ENCODE measurements around the gene SPDYC. TPM values are rescaled to one million over a fixed set of nuclear protein-coding genes. Genes with fewer than 3 reads are reported as not detected.

SPDYC gene
- total RNA-seq, 1 experiment from 2014 or later, result not detected

GRCh38 chr11:65210748-65211147 lies 40.7 kb downstream of the SPDYC start:
- Mint-ChIP-seq H3K36me3 (ENCODE audit: insufficient read depth, unreplicated experiment) (peaks cover 71% of the 10 kb centered on the region), H3K27ac (ENCODE audit: unreplicated experiment) (no peak overlapping the region), H3K4me1 (ENCODE audit: low read depth, unreplicated experiment) (peaks cover 6% of the 10 kb centered on the region), H3K27me3 (ENCODE audit: insufficient read depth, unreplicated experiment) (no peaks in the 10 kb centered on the region), H3K4me3 (ENCODE audit: unreplicated experiment) (no peak overlapping the region), H3K9me3 (ENCODE audit: unreplicated experiment) (peaks cover 7% of the 10 kb centered on the region)
- BruUV-seq (replicated peaks), result no TSS peak
- ChIA-PET POLR2A (no interaction called here), CTCF (no interaction called here)
- peaks cover 11% of the 10 kb centered on the region for H3K36me3 ChIP-seq (ENCODE audit: control insufficient read depth, insufficient read depth, low read length)
- H3K4me1 ChIP-seq, result no peaks in the 10 kb centered on the region
- H3K4me3 ChIP-seq (ENCODE audit: low read depth, low read length), result no peak overlapping the region
- TF ChIP-seq CTCF (IDR thresholded peaks at IDR 0.05; ENCODE audit: insufficient read depth in 1 of 2, low read depth in 1 of 2, low read length in 1 of 2, severe bottlenecking in 1 of 2, unreplicated experiment in 1 of 2), result no peak
- no peaks in the 10 kb centered on the region for H3K9me3 ChIP-seq
- H3K27me3 ChIP-seq (replicated peaks; ENCODE audit: control insufficient read depth, insufficient read depth, low read length), result no peaks in the 10 kb centered on the region
- no peak for DNase-seq
- intact Hi-C loops (cut with micrococcal nuclease; ENCODE audit: unreplicated experiment), result no loop called here

- H3K9me3 ChIP-seq, result no peaks in the 10 kb centered on the region
- intact Hi-C loops (cut with micrococcal nuclease; ENCODE audit: unreplicated experiment), result no loop called here
- ChIA-PET CTCF (interaction anchor here (0.7 to 1.3 kb wide), 3 partner anchors 14 to 64 kb away, joined by 3 read pairs; partner anchors contain the start of gene POLA2), POLR2A (no interaction called here)
- TF ChIP-seq CTCF (IDR thresholded peaks at IDR 0.05; ENCODE audit: insufficient read depth in 1 of 2, low read depth in 1 of 2, low read length in 1 of 2, severe bottlenecking in 1 of 2, unreplicated experiment in 1 of 2), result no peak
- no peak for DNase-seq
- Mint-ChIP-seq H3K9me3 (ENCODE audit: unreplicated experiment) (peaks cover 11% of the 10 kb centered on the region), H3K27me3 (ENCODE audit: insufficient read depth, unreplicated experiment) (no peaks in the 10 kb centered on the region), H3K36me3 (ENCODE audit: insufficient read depth, unreplicated experiment) (peaks cover 69% of the 10 kb centered on the region), H3K4me1 (ENCODE audit: low read depth, unreplicated experiment) (peaks cover 8% of the 10 kb centered on the region), H3K4me3 (ENCODE audit: unreplicated experiment) (no peak overlapping the region), H3K27ac (ENCODE audit: unreplicated experiment) (no peak overlapping the region)
- BruUV-seq (replicated peaks), result TSS peak; percentile 91
- no peaks in the 10 kb centered on the region for H3K4me1 ChIP-seq
- H3K27me3 ChIP-seq (replicated peaks; ENCODE audit: control insufficient read depth, insufficient read depth, low read length), result no peaks in the 10 kb centered on the region
- H3K36me3 ChIP-seq (ENCODE audit: control insufficient read depth, insufficient read depth, low read length), result peaks cover 10% of the 10 kb centered on the region
- H3K4me3 ChIP-seq (ENCODE audit: low read depth, low read length), result no peak overlapping the region
These were observed 41.5 kb downstream of the SPDYC start for GRCh38 chr11:65211293-65212105.

- peaks cover 8% of the 10 kb centered on the region for H3K36me3 ChIP-seq (ENCODE audit: control insufficient read depth, insufficient read depth, low read length)
- H3K4me1 ChIP-seq, result no peaks in the 10 kb centered on the region
- BruUV-seq (replicated peaks), result no TSS peak
- ChIA-PET CTCF (interaction anchor here (0.7 to 1.3 kb wide), 2 partner anchors 13 to 63 kb away, joined by 3 read pairs; no protein-coding TSS in a partner anchor), POLR2A (interaction anchor here (0.6 to 0.7 kb wide), 2 partner anchors 31 to 82 kb away, joined by 3 read pairs; no protein-coding TSS in a partner anchor)
- no peak overlapping the region for H3K27ac Mint-ChIP-seq (ENCODE audit: unreplicated experiment)
- H3K36me3 Mint-ChIP-seq (ENCODE audit: insufficient read depth, unreplicated experiment), result peaks cover 62% of the 10 kb centered on the region
- no peak overlapping the region for H3K4me3 Mint-ChIP-seq (ENCODE audit: unreplicated experiment)
- H3K27me3 Mint-ChIP-seq (ENCODE audit: insufficient read depth, unreplicated experiment), result no peaks in the 10 kb centered on the region
- H3K9me3 ChIP-seq, result no peaks in the 10 kb centered on the region
- no peaks in the 10 kb centered on the region for H3K27me3 ChIP-seq (replicated peaks; ENCODE audit: control insufficient read depth, insufficient read depth, low read length)
- peaks cover 11% of the 10 kb centered on the region for H3K9me3 Mint-ChIP-seq (ENCODE audit: unreplicated experiment)
- DNase-seq, result no peak
- H3K4me1 Mint-ChIP-seq (ENCODE audit: low read depth, unreplicated experiment), result peaks cover 8% of the 10 kb centered on the region
- TF ChIP-seq CTCF (IDR thresholded peaks at IDR 0.05; ENCODE audit: insufficient read depth in 1 of 2, low read depth in 1 of 2, low read length in 1 of 2, severe bottlenecking in 1 of 2, unreplicated experiment in 1 of 2), result no peak
- H3K4me3 ChIP-seq (ENCODE audit: low read depth, low read length), result no peak overlapping the region
- intact Hi-C loops (cut with micrococcal nuclease; ENCODE audit: unreplicated experiment), result no loop called here
These were observed 42.3 kb downstream of the SPDYC start for GRCh38 chr11:65212226-65212801.

Data from Caco-2 (cell line).